ENCODE measurements around the gene PTGIS. TPM values are rescaled to one million over a fixed set of nuclear protein-coding genes. Genes with fewer than 3 reads are reported as not detected.
A peak's percentile ranks its signal among the peaks of the same experiment; 100 is the strongest.

PTGIS gene
- polyA plus RNA-seq, 4 donors = 30.8 to 42.9 (median 33.3) TPM

DNA sequence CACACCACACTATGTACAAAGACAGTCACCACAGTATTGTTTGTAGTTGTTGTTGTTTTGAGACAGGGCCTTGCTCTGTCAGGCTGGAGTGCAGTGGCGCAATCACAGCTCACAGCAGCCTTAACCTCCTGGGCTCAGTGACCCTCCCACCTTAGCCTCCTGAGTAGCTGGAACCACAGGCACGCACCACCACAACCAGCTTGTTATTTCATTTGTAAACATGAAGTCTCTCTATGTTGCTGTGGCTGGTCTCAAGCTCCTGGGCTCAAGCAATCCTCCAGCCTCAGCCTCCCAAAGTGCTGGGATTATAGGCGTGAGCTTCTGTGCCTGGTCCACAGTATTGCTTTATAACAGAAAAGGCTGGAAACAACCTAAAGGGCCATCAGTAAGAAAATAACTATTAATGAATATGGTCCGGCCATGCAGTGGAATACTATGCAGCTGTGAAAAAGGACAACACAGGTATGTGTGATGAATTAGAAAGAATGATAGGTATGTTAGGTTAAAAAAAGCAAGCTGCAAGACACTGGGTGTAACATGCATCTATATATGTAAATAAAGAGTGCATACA is 30.0 kb upstream of the PTGIS start:
- no peak for DNase-seq (ENCODE audit: low read depth in 4 of 4, low spot score in 2 of 4)

DNA sequence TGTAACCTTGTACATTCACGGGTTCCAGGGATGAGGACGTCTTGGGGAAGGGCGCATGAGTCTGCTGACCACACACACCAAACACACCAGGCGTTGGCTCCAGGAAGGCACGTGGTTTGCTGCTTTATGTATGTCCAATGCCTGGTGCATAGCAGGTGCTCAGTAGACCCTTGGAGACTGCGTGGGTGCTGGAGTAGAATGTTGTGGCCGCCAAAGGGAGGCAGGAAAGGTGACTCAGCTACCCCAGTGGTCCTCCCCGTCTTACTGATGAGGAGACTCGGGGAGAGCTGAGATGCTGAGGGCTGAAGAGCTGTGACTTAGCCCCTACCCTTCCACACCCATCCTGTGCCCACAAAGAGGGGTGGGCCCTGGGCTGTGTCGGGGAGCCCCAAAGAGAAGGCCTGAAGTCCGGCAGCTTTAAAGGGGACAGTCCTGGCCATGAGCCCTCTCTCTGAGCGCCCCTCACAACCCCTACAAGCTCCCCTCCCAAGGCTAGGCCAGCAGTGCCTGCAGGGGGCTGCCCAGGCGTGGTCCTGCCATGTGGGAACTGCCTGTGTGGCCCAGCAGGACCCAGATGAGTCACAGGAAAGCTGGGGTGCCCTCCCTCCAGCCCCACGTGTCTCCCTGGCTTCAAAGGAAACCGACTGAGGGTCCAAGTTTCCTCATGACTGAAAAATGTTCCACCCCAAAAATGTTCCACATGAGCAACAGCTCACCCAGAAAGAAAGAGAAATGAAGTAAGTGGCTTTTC is 28.0 kb upstream of the PTGIS start:
- DNase-seq (ENCODE audit: low read depth in 4 of 4, low spot score in 2 of 4) = no peak

DNA sequence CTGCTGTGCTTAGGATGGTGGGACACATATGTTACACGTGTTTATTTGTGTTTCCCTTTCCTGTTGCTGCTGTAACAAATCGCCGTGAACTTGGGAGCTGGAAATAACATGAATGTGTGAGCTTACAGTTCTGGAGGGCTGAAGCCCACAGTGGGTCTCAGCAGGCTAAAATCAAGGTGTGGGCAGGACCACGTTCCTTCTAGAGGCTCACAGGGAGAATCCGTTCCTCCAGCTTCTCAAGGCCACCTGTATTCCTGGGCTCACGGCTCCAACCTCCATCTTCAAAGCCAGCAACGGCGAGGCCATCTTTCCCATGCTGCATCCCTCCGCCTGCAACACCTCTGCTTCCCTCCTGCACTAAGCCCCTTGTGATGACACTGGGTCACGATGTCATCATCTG is 27.4 kb upstream of the PTGIS start:
- no peak for DNase-seq (ENCODE audit: low read depth in 4 of 4, low spot score in 2 of 4)

DNA sequence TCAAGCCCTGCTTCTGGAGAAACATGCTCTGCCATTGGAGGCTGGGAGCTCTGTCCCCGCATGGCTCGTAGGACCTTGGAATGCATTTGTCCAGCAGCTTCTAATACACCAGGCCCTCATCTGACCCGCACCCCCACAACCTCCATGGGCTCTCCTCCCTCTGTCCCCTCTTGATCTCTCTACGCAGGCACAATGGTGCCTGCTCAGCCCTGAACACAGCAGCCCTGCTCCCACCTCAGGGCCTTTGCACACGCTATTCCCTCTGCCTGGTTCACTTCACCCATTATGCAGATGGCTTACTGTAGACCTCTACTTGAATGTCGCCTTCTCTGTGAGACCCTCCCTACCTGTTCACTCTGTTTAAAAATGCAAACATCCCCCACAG is 27.0 kb upstream of the PTGIS start:
- no peak for DNase-seq (ENCODE audit: low read depth in 4 of 4, low spot score in 2 of 4)

GRCh38 chr20:49594143-49594930 is 26.4 kb upstream of the PTGIS start:
- no peak for DNase-seq (ENCODE audit: low read depth in 4 of 4, low spot score in 2 of 4)

DNA sequence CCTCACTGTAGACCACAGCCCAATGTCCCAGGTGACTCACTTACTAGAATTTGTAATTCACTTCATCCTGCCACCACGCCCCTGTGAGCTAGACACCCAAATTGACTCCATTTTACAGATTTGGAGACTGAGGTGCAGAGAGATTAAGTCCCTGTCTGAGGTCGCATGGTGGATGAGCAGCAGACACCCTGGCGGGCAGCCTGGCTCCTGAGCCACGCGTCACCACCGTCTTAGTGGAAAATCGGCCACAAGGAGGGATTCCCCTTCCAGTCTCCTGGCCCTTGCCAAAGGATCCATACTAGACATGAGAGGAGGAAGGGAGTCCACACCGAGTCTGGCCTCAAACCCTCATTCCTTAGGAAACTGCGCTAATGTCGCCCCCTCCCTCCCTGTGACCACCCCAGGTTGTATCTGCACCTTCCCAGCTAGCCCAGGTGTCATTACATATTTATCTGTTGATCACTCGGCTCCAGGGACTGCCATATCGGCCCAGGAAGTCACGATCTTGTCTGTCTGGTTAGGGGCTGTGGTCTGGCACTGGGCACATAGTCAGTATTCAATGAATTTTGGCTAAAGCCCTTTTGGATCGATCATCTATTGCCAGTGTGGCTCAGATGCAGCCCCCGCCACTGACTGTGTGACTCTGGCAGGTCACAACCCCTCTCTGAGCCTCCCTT is 25.7 kb upstream of the PTGIS start:
- DNase-seq (ENCODE audit: low read depth in 4 of 4, low spot score in 2 of 4) = no peak

DNA sequence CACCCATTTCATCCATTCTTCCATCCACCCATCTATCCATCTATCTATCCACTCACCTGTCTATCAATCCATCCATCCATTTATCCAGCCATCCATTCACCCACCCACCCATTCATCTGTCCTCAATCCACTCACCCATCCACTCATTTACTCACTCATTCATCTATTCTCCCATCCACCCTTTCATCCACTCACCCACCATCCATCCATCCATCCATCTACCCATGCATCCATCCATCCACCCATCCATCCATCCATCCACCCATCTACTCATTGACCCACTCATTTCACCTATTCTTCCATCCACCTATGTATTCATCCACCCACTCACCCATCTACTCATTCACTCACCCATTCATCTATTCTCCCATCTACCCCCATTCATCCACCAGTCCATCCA is 24.2 kb upstream of the PTGIS start:
- no peak for DNase-seq (ENCODE audit: low read depth in 4 of 4, low spot score in 2 of 4)

GRCh38 chr20:49591217-49591865 is 23.4 kb upstream of the PTGIS start:
- DNase-seq (ENCODE audit: low read depth in 4 of 4, low spot score in 2 of 4) = no peak

DNA sequence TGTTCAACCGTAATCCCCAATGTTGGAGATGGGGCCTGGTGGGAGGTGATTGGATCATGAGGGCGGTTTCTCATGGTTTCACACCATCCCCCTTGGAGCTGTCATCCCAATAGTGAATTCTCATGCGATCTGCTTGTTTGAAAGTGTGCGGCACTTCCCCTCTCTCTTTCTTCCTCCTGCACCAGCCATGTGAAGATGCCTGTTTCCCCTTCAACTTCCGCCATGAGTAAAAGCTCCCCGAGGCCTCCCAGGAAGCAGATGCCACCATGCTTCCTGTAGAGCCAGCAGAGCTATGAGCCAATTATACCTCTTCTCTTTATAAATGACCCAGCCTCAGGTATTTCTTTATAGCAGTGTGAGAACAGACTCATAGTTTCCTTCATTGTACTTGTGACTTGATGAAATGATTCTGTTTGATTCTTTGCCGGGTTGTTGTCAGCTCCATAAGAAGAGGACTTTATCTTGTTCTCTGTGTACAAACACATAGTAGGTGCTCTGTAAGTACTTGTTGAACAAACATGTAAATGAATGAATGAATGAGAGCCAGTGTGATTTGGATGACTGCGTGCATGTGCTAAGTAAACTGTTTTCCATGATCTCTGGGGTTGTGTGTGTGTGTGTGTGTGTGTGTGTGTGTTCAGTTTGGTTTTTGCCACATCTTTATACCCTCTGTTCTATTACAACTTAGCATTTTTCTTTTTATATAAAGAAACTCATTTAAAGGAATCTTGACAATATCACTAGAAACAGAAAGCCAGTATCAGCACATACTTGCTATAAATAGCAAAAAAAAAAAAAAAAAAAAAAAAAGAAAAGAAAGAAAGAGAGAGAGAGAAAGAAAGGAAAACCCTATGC is 22.5 kb upstream of the PTGIS start:
- no peak for DNase-seq (ENCODE audit: low read depth in 4 of 4, low spot score in 2 of 4)

GRCh38 chr20:49589747-49590146 is 21.8 kb upstream of the PTGIS start:
- DNase-seq (ENCODE audit: low read depth in 4 of 4, low spot score in 2 of 4) = no peak

GRCh38 chr20:49587111-49587570 is 19.2 kb upstream of the PTGIS start:
- peak in 3 of 4 donors; percentile 75 to 83 (median 76) for DNase-seq (ENCODE audit: low read depth in 4 of 4, low spot score in 2 of 4)

GRCh38 chr20:49585585-49586245 is 17.8 kb upstream of the PTGIS start:
- no peak for DNase-seq (ENCODE audit: low read depth in 4 of 4, low spot score in 2 of 4)

DNA sequence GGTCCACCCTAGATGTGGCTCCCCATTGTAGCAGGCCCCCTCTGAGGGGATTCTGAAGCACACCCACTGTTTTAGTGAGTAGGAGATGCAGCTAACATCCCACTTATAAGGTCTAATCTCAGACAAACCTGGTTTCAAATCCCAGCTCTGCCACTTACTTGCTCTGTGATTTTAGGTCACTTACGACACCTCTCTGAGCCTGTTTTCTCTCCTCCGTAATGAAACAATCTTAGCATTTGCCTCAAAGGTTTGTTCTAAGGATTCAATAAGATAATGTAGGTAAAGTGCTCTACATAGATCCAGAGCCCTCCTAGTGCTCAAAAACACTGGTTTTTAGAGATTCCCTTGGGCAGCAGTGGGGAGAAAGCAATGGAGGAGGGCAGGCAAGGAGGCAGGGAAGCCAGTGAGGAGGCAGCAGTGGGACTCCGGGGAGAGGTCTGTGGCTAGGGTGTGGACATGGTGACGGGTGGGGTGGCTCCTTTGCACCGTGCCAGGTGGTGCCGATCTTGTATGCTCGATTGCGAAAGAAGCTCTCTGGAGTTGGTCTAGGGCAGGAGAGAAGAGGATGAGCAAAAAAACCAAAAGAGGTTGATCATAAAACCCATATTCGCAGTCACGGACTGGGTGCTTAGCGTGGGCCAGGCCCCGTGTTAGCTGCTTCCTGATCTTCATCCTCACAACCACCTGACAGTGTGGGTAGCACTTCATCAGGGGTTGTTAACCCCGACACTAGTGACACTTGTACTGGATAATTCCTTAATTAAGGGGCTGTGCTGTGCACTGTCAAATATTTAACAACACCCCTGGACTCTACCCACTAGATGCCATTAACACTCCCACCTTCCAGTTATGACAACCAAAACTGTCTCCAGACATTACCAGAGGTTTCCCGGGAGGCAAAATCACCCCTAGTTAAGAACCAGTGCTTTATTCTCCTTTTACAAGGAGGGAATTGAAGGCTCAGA is 16.8 kb upstream of the PTGIS start:
- no peak for DNase-seq (ENCODE audit: low read depth in 4 of 4, low spot score in 2 of 4)

GRCh38 chr20:49583669-49584417 is 15.9 kb upstream of the PTGIS start:
- DNase-seq (ENCODE audit: low read depth in 4 of 4, low spot score in 2 of 4) = no peak

DNA sequence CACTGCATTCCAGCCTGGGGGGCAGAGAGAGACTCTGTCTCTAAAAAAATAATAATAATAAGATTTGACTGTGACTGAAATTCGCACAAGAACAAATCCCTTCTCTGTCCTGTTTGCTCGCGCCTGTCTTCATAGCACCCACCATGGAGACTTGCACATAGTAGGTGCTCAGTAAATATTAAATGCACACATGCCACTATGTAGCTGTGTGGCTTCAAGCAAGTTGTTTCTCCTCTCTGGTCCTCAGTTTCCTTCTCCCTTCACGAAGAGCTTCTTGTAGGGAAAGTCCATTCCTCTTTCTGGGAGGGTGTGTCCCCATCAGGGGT is 15.4 kb upstream of the PTGIS start:
- DNase-seq (ENCODE audit: low read depth in 4 of 4, low spot score in 2 of 4) = no peak

GRCh38 chr20:49582413-49583334 is 14.7 kb upstream of the PTGIS start:
- DNase-seq (ENCODE audit: low read depth in 4 of 4, low spot score in 2 of 4) = no peak
